ENCODE measurements around the gene ZNF710.
"Not testable (repeated sequence)": the region's sequence is repeated elsewhere in the genome, so short reads cannot be mapped to it uniquely, and the experiment has no call there.

ZNF710 gene

DNA sequence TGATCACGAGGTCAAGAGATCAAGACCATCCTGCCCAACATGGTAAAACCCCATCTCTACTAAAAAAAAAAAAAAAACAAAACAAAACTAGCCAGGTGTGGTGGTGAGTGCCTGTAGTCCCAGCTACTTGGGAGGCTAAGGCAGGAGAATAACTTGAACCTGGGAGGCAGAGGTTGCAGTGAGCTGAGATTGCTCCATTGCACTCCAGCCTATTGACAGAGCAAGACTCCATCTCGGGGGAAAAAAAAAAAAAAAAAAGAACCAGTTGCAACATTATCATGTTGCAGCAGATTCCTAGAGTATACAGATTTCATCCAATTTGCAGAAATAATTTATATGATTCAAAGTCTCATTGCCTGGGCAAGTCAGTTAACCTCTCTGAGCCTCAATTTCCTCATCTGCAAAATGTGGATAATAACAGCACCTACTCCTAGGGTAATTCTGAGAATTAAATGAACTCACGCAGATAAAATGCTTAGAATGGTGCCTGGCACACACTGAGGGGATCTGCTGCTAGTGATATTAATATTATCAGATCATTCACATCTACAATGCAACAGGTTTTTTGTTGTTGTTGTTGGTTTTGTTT lies 108.1 kb downstream of the ZNF710 start:
- DNase-seq = not testable (repeated sequence)

DNA sequence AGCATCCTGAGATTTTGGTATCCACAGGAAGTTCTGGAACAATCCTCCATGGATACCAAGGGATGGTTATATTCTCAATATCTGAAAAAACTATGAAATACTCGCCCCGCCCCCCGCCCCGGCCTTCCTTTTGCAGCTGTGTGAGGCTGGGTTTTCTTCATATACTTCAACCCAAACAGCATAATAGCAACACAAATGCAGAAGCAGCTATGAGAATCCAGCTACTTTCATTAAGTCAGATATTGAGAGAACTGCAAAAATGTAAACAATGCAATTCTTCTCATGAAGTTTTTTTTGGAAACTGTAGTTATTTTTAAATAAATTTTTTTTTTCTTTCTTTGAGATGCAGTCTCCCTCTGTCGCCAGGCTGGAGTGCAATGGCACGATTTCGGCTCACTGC lies 112.0 kb downstream of the ZNF710 start:
- DNase-seq = no peak

DNA sequence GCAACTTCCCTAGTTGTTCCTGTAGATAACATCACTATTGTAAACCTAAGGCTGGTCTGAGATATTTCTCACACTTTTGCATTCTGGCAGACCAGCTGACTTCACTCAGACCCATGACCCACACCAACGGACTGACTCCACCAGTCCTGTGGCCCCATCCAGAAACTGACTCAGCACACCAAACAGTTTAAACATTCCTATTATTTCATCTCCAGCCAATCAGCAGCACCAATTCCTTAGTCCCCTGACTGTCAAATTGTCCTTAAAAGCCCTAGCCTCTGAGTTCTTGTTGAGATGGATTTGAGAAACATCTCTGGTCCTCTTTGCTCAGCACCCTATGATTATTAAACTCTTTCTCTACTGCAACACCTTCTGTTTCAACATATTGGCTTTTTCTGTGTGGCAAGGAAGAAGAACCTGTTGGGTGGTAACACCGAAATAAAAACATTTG lies 113.4 kb downstream of the ZNF710 start:
- DNase-seq = no peak

DNA sequence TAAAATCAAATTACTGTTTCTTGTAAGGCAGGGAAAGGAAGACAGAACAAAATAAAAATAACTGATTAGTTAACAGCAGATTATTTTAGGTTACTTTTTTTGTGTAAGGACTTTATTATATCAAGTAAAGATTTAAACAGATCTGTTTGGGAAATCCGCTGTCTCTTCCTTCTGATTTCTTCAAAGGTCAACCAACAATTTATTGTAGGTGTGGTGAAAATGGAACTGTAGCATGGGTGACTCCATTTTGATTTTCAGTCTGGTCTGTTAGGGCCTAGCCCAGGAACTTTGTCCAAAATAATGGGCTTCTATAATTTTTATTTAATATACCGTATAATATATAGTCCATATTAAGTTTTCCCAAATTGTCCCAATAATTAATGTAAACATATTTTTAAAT lies 114.7 kb downstream of the ZNF710 start:
- no peak for DNase-seq

DNA sequence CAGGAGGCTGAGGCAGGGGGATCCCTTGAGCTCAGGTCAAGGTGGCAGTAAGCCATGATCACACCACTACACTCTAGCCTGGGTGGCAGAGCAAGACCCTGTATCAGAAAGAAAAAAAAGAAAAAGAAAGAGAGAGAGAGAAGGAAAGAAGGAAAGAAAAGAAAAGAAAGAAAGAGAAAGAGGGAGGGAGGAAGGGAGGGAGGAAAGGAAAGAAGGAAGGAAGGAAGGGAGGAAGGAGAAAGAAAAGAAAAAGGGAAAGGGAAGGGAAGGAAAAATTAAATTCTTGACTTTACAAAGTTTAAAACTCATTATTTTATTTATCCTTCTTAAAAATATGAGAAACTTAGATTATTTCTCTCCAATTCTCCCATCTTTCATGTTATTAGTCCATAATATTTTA lies 118.2 kb downstream of the ZNF710 start:
- no peak for DNase-seq

DNA sequence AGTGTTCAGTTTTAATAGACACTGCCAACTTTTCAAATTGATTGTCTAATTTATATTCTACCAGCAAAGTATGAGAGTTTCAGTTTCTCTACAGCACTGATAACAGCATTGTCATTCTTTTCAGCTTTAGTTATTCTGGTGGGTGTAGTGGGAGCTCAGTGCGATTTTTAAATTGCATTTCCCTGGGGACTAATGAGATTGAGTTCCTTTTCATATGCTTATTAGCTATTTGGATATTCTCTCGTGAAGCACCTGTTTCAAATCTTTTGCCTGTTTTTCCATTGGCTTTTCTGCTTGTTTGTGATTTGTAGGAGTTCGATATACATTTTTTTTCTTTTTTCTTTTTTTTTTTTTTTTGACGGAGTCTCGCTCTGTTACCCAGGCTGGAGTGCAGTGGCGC lies 120.0 kb downstream of the ZNF710 start:
- no peak for DNase-seq

DNA sequence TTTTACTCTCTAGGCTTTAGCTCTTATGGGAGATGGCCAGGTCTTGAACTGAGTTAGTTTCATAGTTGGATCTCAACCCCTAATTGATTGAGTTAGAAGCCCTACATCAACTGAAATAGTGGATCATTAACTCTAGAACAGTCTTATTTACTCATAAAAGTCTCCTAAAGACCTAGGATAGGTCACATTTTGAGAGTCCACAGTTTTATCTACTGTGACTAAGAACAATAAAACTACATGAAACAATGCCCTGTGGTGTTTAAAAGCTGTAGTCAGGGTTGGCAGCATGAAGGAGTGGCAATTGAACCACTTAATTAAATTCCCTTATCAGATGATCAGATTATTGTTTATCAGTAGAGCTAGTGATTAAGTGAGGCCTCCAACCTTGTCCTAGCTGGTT lies 123.4 kb downstream of the ZNF710 start:
- DNase-seq = no peak

DNA sequence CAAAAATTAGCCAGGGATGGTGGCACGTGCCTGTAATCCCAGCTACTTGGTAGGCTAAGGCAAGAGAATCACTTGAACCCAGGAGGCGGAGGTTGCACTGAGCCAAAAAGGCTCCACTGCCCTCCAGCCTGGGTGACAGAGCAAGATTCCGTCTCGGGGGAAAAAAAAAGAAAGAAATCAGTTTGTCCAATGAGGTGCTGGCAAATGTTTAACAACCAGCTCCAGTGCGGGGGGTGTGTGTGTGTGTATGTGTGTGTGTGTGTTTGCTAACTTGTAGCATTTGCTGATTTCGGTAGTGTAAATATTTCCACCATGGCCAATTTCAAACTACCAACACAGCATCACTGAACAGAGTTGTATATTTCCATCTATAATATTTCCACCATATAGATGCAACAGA lies 124.9 kb downstream of the ZNF710 start:
- no peak for DNase-seq

DNA sequence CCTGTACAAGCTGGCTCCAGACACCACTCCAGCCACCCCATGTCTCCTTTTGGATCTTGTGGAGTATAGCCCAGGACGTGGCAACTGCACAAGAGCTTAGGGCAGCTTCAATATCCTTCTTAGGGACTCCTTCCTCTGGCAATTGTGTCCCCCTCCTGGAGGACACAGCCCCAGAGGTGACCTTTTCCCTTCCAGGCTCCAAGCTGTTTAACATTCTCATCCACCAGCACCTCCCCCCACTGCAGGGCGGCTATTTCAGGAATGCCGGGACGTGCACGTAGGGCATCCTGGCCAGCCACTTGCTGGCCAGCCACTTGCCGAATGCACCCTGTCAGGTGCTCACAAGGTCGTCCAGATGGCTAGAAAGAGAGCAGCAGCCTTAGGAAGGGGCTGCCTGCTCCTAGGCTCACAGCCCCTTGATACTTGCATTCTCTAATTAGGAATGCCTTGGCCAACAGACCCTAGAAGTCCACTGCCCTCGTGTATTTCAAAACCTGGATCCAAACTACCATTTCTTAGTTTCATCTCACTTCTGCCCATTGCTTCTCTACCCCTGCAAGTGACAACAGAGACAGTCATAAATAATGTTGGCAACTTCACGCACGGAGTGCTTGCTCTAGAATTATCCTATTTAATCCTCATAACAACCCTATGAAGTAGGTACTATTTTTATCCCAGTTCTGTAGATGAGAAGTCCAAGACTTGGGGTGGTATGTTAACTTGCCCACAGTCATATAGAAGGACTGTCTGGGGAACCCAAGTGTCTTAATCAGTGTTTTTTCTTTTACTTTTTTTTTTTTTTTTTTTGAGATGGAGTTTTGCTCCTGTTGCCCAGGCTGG lies 125.7 kb downstream of the ZNF710 start:
- DNase-seq = no peak

DNA sequence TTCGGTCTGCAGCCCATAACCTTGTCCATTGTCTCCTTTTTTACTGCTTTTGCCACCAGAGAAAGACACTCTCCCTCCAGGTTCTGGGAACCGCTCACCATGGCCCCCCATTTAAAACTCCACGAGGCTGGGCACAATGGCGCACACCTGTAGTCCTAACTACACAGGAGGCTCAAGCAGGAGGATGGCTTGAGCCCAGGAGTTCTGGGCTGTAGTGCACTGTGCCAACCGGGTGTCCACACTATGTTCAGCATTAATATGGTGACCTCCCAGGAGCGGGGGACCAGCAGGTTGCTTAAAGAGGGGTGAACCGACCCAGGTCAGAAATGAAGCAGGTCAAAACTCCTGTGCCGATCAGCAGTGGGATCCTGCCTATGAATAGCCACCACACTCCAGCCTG lies 129.2 kb downstream of the ZNF710 start:
- no peak for DNase-seq

Measured in activated CD4-positive, alpha-beta T cell treated with anti-CD3 and anti-CD28 coated beads, Interleukin-2, Interleukin-6, amounts not matched to agents 100 ng/mL and 50 ng/mL, durations not matched to agents 16 hours and 8 hours (primary cell).